OCI-LY7 (cell line): ENCODE data around the gene AURKB.

Experiments used
- EZH2phosphoT487 ChIP-seq: fragments of 200-600 bp; sonication (generic); IDR thresholded peaks from 2 replicates; pipeline ENCODE4 v1.6.1; 2018; ENCODE audit warnings: low read depth, borderline replicate concordance, mild to moderate bottlenecking, mixed run types, antibody characterized with exemption, low read length, moderate library complexity, mixed read lengths
- TF ChIP-seq, protein P1 (sequence below): fragments of 200-600 bp; sonication (generic); conservative IDR thresholded peaks from 2 replicates; pipeline ENCODE4 v1.5.1; 2014; ENCODE audit warnings: mild to moderate bottlenecking, antibody characterized with exemption, low read length, moderate library complexity, mixed read lengths

DNA sequence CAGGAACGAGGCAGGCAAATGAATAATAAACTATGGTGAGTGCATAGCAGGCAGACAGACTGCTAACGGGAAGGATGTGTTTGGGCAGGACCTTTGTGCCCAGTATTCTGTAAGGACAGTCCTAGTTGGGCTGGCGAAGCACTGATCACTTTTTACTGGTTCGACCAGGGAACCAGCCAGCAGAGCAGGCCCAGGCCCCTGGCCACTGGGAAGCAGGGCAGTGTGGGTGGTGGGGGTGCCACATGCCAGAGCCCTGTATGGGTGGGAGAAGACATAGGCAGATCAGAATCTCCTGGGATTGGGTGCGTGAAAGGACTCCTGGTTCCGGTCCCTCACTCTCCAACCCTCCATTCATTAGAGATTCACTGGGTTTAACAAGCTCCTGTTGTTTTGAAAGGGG lies 43.6 kb downstream of the AURKB start:
- TF ChIP-seq, protein P1, sequence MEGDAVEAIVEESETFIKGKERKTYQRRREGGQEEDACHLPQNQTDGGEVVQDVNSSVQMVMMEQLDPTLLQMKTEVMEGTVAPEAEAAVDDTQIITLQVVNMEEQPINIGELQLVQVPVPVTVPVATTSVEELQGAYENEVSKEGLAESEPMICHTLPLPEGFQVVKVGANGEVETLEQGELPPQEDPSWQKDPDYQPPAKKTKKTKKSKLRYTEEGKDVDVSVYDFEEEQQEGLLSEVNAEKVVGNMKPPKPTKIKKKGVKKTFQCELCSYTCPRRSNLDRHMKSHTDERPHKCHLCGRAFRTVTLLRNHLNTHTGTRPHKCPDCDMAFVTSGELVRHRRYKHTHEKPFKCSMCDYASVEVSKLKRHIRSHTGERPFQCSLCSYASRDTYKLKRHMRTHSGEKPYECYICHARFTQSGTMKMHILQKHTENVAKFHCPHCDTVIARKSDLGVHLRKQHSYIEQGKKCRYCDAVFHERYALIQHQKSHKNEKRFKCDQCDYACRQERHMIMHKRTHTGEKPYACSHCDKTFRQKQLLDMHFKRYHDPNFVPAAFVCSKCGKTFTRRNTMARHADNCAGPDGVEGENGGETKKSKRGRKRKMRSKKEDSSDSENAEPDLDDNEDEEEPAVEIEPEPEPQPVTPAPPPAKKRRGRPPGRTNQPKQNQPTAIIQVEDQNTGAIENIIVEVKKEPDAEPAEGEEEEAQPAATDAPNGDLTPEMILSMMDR, result no peak
- no peak for TF ChIP-seq EZH2phosphoT487
